ENCODE data around the gene FAHD1. TPM values are rescaled to one million over a fixed set of nuclear protein-coding genes. Genes with fewer than 3 reads are reported as not detected.

FAHD1 gene
- total RNA-seq, 1 donor from 2014 or later, result 26.5 TPM

DNA sequence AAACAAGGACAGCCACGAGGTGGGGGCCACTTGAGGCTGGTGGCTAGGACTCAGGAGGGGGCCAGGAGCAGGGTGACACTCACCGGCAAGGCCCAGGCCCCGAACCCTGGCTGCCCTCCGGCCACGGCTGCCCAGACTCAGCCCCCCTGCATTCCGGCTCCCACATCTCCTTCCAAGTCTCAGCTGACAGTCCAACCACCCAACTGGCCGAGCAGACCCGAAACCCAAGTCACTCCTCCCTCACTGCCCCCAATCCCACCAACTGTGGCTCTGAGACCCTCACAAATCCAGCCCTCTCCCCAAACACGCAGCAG is 9.8 kb upstream of the FAHD1 start:
- Mint-ChIP-seq H3K4me1 (ENCODE audit: low read depth, unreplicated experiment) (peaks cover 3% of the 10 kb centered on the region), H3K27ac (ENCODE audit: unreplicated experiment) (peak overlapping the region; percentile 59), H3K4me3 (ENCODE audit: unreplicated experiment) (no peak overlapping the region), H3K36me3 (ENCODE audit: unreplicated experiment) (no peaks in the 10 kb centered on the region), H3K27me3 (ENCODE audit: unreplicated experiment) (peaks cover 1% of the 10 kb centered on the region), H3K9me3 (ENCODE audit: unreplicated experiment) (peaks cover 5% of the 10 kb centered on the region)
- no peak for TF ChIP-seq CTCF (IDR thresholded peaks at IDR 0.05; ENCODE audit: partially characterized antibody, unreplicated experiment)
- DNase-seq, result no peak

DNA sequence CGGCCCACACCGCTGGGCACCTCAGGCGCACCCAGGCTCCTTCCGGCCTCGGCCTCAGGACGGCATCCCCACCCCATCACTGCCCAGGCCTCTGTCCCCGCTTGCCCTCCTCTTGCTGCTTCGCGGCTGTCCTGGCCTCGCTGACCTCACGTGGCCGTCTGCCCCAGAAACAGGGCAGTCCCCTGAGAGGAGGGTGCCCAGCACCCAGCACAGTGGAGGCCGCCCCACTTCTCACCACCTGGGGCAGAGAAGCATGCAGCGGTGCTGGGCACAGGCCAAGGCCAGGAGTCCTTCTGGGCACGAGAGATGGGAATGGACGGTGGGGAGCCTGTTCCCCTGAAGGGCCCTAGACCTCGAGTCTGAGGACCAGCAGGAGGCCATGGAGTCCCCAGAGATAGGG is 9.3 kb upstream of the FAHD1 start:
- Mint-ChIP-seq H3K4me1 (ENCODE audit: low read depth, unreplicated experiment) (peaks cover 3% of the 10 kb centered on the region), H3K4me3 (ENCODE audit: unreplicated experiment) (no peak overlapping the region), H3K27me3 (ENCODE audit: unreplicated experiment) (peaks cover 1% of the 10 kb centered on the region), H3K9me3 (ENCODE audit: unreplicated experiment) (peaks cover 5% of the 10 kb centered on the region), H3K27ac (ENCODE audit: unreplicated experiment) (no peak overlapping the region), H3K36me3 (ENCODE audit: unreplicated experiment) (no peaks in the 10 kb centered on the region)
- DNase-seq, result no peak
- no peak for TF ChIP-seq CTCF (IDR thresholded peaks at IDR 0.05; ENCODE audit: partially characterized antibody, unreplicated experiment)

- no peak for TF ChIP-seq CTCF (IDR thresholded peaks at IDR 0.05; ENCODE audit: partially characterized antibody, unreplicated experiment)
- Mint-ChIP-seq H3K4me3 (ENCODE audit: unreplicated experiment) (no peak overlapping the region), H3K4me1 (ENCODE audit: low read depth, unreplicated experiment) (peaks cover 3% of the 10 kb centered on the region), H3K9me3 (ENCODE audit: unreplicated experiment) (peaks cover 5% of the 10 kb centered on the region), H3K36me3 (ENCODE audit: unreplicated experiment) (no peaks in the 10 kb centered on the region), H3K27me3 (ENCODE audit: unreplicated experiment) (peaks cover 1% of the 10 kb centered on the region), H3K27ac (ENCODE audit: unreplicated experiment) (no peak overlapping the region)
- no peak for DNase-seq
Observed at GRCh38 chr16:1818204-1818872, 8.7 kb upstream of the FAHD1 start.

- DNase-seq, result no peak
- peaks cover 3% of the 10 kb centered on the region for H3K9me3 Mint-ChIP-seq (ENCODE audit: unreplicated experiment)
- H3K27ac Mint-ChIP-seq (ENCODE audit: unreplicated experiment), result no peak overlapping the region
Observed at GRCh38 chr16:1818873-1819525, 8.0 kb upstream of the FAHD1 start.

More at GRCh38 chr16:1818873-1819525, 8.0 kb upstream of the FAHD1 start:
- Mint-ChIP-seq H3K36me3 (ENCODE audit: unreplicated experiment) (no peaks in the 10 kb centered on the region), H3K27me3 (ENCODE audit: unreplicated experiment) (peaks cover 1% of the 10 kb centered on the region), H3K4me1 (ENCODE audit: low read depth, unreplicated experiment) (peaks cover 6% of the 10 kb centered on the region), H3K4me3 (ENCODE audit: unreplicated experiment) (peak overlapping the region; percentile 42)
- TF ChIP-seq CTCF (IDR thresholded peaks at IDR 0.05; ENCODE audit: partially characterized antibody, unreplicated experiment), result no peak
